GM19463 (cell line): ENCODE data around the gene ARSG.
"Not testable (repeated sequence)": the region's sequence is repeated elsewhere in the genome, so short reads cannot be mapped to it uniquely, and the experiment has no call there.

Source experiments
- ATAC-seq: cut with Tn5 transposase; IDR thresholded peaks from one replicate; pipeline ENCODE4 v1.9.1; 2021; ENCODE audit warnings: mild to moderate bottlenecking, moderate library complexity; ENCODE audit not compliant: unreplicated experiment

The ARSG gene

GRCh38 chr17:68365469-68365868 is 74.2 kb downstream of the ARSG start:
- no peak for ATAC-seq

GRCh38 chr17:68368387-68368786 is 77.1 kb downstream of the ARSG start:
- ATAC-seq, result no peak

GRCh38 chr17:68375566-68375965 is 84.3 kb downstream of the ARSG start:
- ATAC-seq, result no peak

GRCh38 chr17:68376178-68376577 is 84.9 kb downstream of the ARSG start:
- ATAC-seq, result not testable (repeated sequence)

- ATAC-seq, result no peak
Observed at GRCh38 chr17:68377771-68378267, 86.5 kb downstream of the ARSG start.

GRCh38 chr17:68378268-68379176 is 87.2 kb downstream of the ARSG start:
- no peak for ATAC-seq

GRCh38 chr17:68379177-68379510 is 87.8 kb downstream of the ARSG start:
- no peak for ATAC-seq

- ATAC-seq, result no peak
Observed at GRCh38 chr17:68379692-68380677, 88.7 kb downstream of the ARSG start.

- no peak for ATAC-seq
Observed at GRCh38 chr17:68381076-68381900, 90.0 kb downstream of the ARSG start.

GRCh38 chr17:68382582-68383085 is 91.3 kb downstream of the ARSG start:
- ATAC-seq, result no peak

- no peak for ATAC-seq
Observed at GRCh38 chr17:68383120-68383442, 91.8 kb downstream of the ARSG start.

- no peak for ATAC-seq
Observed at GRCh38 chr17:68383443-68384321, 92.4 kb downstream of the ARSG start.

- ATAC-seq, result no peak
Observed at GRCh38 chr17:68384471-68384870, 93.2 kb downstream of the ARSG start.

- no peak for ATAC-seq
Observed at GRCh38 chr17:68384941-68385340, 93.6 kb downstream of the ARSG start.

GRCh38 chr17:68385490-68386215 is 94.4 kb downstream of the ARSG start:
- ATAC-seq, result no peak

GRCh38 chr17:68387435-68388218 is 96.3 kb downstream of the ARSG start:
- no peak for ATAC-seq

GRCh38 chr17:68389041-68389440 is 97.7 kb downstream of the ARSG start:
- ATAC-seq, result no peak

- no peak for ATAC-seq
Observed at GRCh38 chr17:68390888-68391545, 99.7 kb downstream of the ARSG start.
